Spinal cord (tissue), 10 donors: ENCODE results near the gene DUOXA2. TPM values are rescaled to one million over a fixed set of nuclear protein-coding genes. Genes with fewer than 3 reads are reported as not detected.

Experiments used
- DNase-seq, 6 donors: peaks; one replicate each; pipeline versions ENCODE4 v3.0.0 to v3.0.0-alpha.2; 2013 to 2015; ENCODE audit warnings: low spot score in 6 of 6, low read depth in 4 of 6
- H3K27ac ChIP-seq: one replicate; pipeline ENCODE4 v1.5.1; 2013; ENCODE audit warnings: low read depth, low read length, control low read depth
- H3K27me3 ChIP-seq: one replicate; pipeline ENCODE4 v1.6.1; 2013; ENCODE audit warnings: low read length; ENCODE audit not compliant: control insufficient read depth, insufficient read depth
- H3K36me3 ChIP-seq: one replicate; pipeline ENCODE4 v1.6.1; 2013; ENCODE audit warnings: low read length; ENCODE audit not compliant: control insufficient read depth, insufficient read depth
- H3K4me1 ChIP-seq: one replicate; pipeline ENCODE4 v1.6.1; 2013; ENCODE audit warnings: low read length; ENCODE audit not compliant: control insufficient read depth, insufficient read depth
- H3K4me3 ChIP-seq: one replicate; pipeline ENCODE4 v1.5.1; 2013; ENCODE audit warnings: low read depth, low read length, control low read depth
- H3K9me3 ChIP-seq: one replicate; pipeline ENCODE4 v1.6.1; 2013; ENCODE audit warnings: low read length; ENCODE audit not compliant: control insufficient read depth, insufficient read depth
- WGBS: methylation state at CpG from one replicate; pipeline ENCODE4 v1.1.5; 2013; ENCODE audit warnings: missing lambda C conversion rate; ENCODE audit not compliant: insufficient coverage; 5-methylcytosine and 5-hydroxymethylcytosine counted together
- polyA plus RNA-seq, 2 donors: library from polyadenylated mRNA; unstranded; fragments of 120-200 nt; gene quantifications; one replicate each; pipeline ENCODE4 v1.2.1, GENCODE V29; 2013; ENCODE audit not compliant: insufficient read length in 2 of 2
- total RNA-seq, 2 donors: library from RNA; depleted of rRNA in 1 of 2; stranded (reverse); fragments of 120-200 nt in 1 of 2; fragments of >200 nt in 1 of 2; gene quantifications; one replicate each; pipeline versions ENCODE4 v1.2.3 to v1.2.4, GENCODE V29; 2013 to 2014
- donor health status: healthy.

The DUOXA2 gene
- total and polyA plus RNA-seq, 4 donors, result 0.11 TPM; not detected in 3

DNA sequence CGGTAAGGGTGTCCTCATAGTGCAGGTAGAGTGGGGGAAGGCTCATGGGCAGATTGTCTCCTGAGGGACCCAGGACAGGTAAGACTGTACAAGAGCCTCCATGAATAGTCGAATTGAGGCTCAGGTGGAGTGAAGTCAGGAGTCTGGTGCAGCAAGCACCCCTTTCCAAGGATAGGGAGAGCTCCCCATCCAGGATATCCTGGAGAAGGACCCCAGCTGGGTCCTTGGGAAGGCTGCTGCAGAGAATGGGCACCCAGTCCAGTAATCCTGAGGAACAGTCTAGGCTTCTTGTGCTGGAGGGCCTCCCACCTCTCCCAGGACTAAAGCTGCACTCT is 592 bp downstream of the DUOXA2 start:
- 0% methylated on average over 2 of the region's 2 CpGs for WGBS
- DNase-seq, result no peak
- Histone ChIP-seq H3K4me3 (no peak overlapping the region), H3K4me1 (peaks cover 50% of the 10 kb centered on the region), H3K27ac (no peak overlapping the region), H3K9me3 (no peaks in the 10 kb centered on the region), H3K36me3 (no peaks in the 10 kb centered on the region), H3K27me3 (peaks cover 76% of the 10 kb centered on the region)

GRCh38 chr15:45115312-45115820 is 1.2 kb downstream of the DUOXA2 start:
- Histone ChIP-seq H3K4me1 (peaks cover 50% of the 10 kb centered on the region), H3K36me3 (no peaks in the 10 kb centered on the region), H3K4me3 (no peak overlapping the region), H3K9me3 (no peaks in the 10 kb centered on the region), H3K27me3 (peaks cover 70% of the 10 kb centered on the region), H3K27ac (no peak overlapping the region)
- no peak for DNase-seq
- WGBS, result 44% methylated on average over 6 of the region's 7 CpGs

- Histone ChIP-seq H3K27me3 (peaks cover 64% of the 10 kb centered on the region), H3K36me3 (no peaks in the 10 kb centered on the region), H3K4me3 (no peak overlapping the region), H3K9me3 (no peaks in the 10 kb centered on the region), H3K4me1 (peaks cover 50% of the 10 kb centered on the region), H3K27ac (no peak overlapping the region)
- no peak for DNase-seq
- WGBS, result 13% methylated on average over 10 of the region's 19 CpGs
These were observed 1.9 kb downstream of the DUOXA2 start for GRCh38 chr15:45116006-45116481.

GRCh38 chr15:45116482-45117307 is 2.6 kb downstream of the DUOXA2 start:
- peaks cover 48% of the 10 kb centered on the region for H3K4me1 ChIP-seq
- H3K4me3 ChIP-seq, result peak overlapping the region; percentile 12
- WGBS, result 3% methylated on average over 65 of the region's 65 CpGs
- H3K27me3 ChIP-seq, result peaks cover 62% of the 10 kb centered on the region
- no peaks in the 10 kb centered on the region for H3K36me3 ChIP-seq
- no peaks in the 10 kb centered on the region for H3K9me3 ChIP-seq
- peak in 2 of 6 donors; percentile 29 to 43 for DNase-seq
- H3K27ac ChIP-seq, result no peak overlapping the region

DNA sequence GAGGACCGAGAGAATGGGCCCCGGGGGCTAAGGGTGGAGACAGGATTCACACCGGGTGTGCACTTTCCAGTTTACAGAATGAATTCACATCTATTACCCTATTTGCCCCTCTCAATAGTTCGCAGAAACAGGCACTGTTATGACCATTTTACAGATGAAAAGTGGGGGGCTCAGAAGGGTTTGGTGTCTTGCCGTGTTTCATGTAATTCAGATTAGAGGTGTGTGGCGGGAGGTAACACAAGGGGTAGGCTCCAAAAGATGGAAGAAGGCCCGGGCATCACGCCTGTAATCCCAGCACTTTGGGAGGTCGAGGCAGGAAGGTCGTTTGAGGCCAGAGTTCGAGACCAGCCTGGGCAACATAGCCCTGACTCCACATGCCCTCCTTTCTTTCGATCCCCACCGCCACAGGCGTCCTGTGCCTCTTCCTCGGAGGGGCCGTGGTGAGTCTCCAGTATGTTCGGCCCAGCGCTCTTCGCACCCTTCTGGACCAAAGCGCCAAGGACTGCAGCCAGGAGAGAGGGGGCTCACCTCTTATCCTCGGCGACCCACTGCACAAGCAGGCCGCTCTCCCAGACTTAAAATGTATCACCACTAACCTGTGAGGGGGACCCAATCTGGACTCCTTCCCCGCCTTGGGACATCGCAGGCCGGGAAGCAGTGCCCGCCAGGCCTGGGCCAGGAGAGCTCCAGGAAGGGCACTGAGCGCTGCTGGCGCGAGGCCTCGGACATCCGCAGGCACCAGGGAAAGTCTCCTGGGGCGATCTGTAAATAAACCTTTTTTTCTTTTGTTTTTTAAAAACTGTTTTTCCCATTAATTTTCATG is 3.4 kb downstream of the DUOXA2 start:
- H3K27ac ChIP-seq, result no peak overlapping the region
- no peaks in the 10 kb centered on the region for H3K36me3 ChIP-seq
- 26% methylated on average over 28 of the region's 33 CpGs for WGBS
- peaks cover 40% of the 10 kb centered on the region for H3K4me1 ChIP-seq
- no peak for DNase-seq
- H3K27me3 ChIP-seq, result peaks cover 54% of the 10 kb centered on the region
- H3K9me3 ChIP-seq, result no peaks in the 10 kb centered on the region
- H3K4me3 ChIP-seq, result peak overlapping the region; percentile 12

GRCh38 chr15:45118131-45118588 is 4.0 kb downstream of the DUOXA2 start:
- H3K9me3 ChIP-seq, result no peaks in the 10 kb centered on the region
- no peak overlapping the region for H3K27ac ChIP-seq
- H3K4me1 ChIP-seq, result peaks cover 33% of the 10 kb centered on the region
- WGBS, result 0% methylated on average over 9 of the region's 14 CpGs
- no peaks in the 10 kb centered on the region for H3K36me3 ChIP-seq
- H3K27me3 ChIP-seq, result peaks cover 47% of the 10 kb centered on the region
- H3K4me3 ChIP-seq, result no peak overlapping the region
- peak; percentile 70 to 98 (median 88) for DNase-seq

DNA sequence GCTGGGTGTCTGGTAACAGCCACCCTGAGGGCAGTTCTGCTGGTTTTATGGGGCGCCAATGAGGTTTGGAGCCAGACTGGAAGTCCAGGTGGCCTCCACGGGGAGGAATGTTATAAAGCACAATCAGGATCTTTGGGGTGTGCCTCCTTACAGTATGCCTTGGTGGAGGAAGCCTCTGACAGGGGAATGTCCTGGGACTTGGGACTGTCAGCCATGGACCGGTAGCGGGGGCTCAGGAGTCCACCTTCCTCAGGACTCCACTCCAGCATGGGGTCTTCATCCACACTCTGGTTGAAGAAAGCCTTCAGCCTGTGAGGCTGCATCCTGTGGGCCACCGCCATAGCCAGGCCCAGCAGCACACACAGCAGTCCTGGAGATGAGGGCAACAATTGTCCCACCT is 4.9 kb downstream of the DUOXA2 start:
- H3K27me3 ChIP-seq, result peaks cover 41% of the 10 kb centered on the region
- WGBS, result 91% methylated on average over 5 of the region's 5 CpGs
- no peaks in the 10 kb centered on the region for H3K9me3 ChIP-seq
- H3K4me3 ChIP-seq, result no peak overlapping the region
- no peak for DNase-seq
- peaks cover 26% of the 10 kb centered on the region for H3K4me1 ChIP-seq
- no peak overlapping the region for H3K27ac ChIP-seq
- H3K36me3 ChIP-seq, result no peaks in the 10 kb centered on the region

GRCh38 chr15:45120081-45120972 is 6.2 kb downstream of the DUOXA2 start:
- WGBS, result 85% methylated on average over 10 of the region's 10 CpGs
- no peak overlapping the region for H3K4me3 ChIP-seq
- H3K27me3 ChIP-seq, result peaks cover 35% of the 10 kb centered on the region
- no peak overlapping the region for H3K27ac ChIP-seq
- no peak for DNase-seq
- no peaks in the 10 kb centered on the region for H3K9me3 ChIP-seq
- peaks cover 19% of the 10 kb centered on the region for H3K4me1 ChIP-seq
- no peaks in the 10 kb centered on the region for H3K36me3 ChIP-seq

GRCh38 chr15:45121020-45121419 is 6.9 kb downstream of the DUOXA2 start:
- Histone ChIP-seq H3K27ac (no peak overlapping the region), H3K9me3 (no peaks in the 10 kb centered on the region), H3K4me3 (no peak overlapping the region), H3K36me3 (no peaks in the 10 kb centered on the region), H3K27me3 (peaks cover 32% of the 10 kb centered on the region), H3K4me1 (peaks cover 19% of the 10 kb centered on the region)
- WGBS, result 80% methylated on average over 1 of the region's 3 CpGs
- DNase-seq, result no peak
